Adrenal gland (tissue), 12 donors: ENCODE data around the gene SACS. TPM values are rescaled to one million over a fixed set of nuclear protein-coding genes. Genes with fewer than 3 reads are reported as not detected.

Experiments
- DNase-seq, 7 donors: peaks; one replicate each; pipeline ENCODE4 v3.0.0-alpha.2; 2019 to 2020
- H3K27ac ChIP-seq, 5 donors: fragments of 200-600 bp; sonication (generic) in 4 of 5; 1 replicate in 3 of 5; 2 replicates in 2 of 5; pipeline versions ENCODE4 v1.5.1 to v1.8.0; 2016 to 2020; ENCODE audit warnings: mild to moderate bottlenecking in 1 of 5
- H3K27me3 ChIP-seq: fragments of 200-600 bp; 2 replicates; pipeline ENCODE4 v1.8.0; 2021
- H3K36me3 ChIP-seq, 2 donors: fragments of 200-600 bp; replicated peaks in 1 of 2; 1 replicate in 1 of 2; 2 replicates in 1 of 2; pipeline versions ENCODE4 v1.5.1 to v1.8.0; 2018 to 2022
- H3K4me1 ChIP-seq, 2 donors: fragments of 200-600 bp; replicated peaks in 1 of 2; 1 replicate in 1 of 2; 2 replicates in 1 of 2; pipeline versions ENCODE4 v1.5.1 to v1.8.0; 2018 to 2021
- H3K4me3 ChIP-seq, 4 donors: fragments of 200-600 bp; sonication (generic) in 3 of 4; one replicate each; pipeline ENCODE4 v1.5.1; 2016 to 2018
- H3K9me3 ChIP-seq, 3 donors: fragments of 200-600 bp; sonication (generic) in 1 of 3; replicated peaks in 1 of 3; 1 replicate in 2 of 3; 2 replicates in 1 of 3; pipeline versions ENCODE4 v1.5.1 to v1.8.0; 2016 to 2021
- POLR2A ChIP-seq, 2 donors: fragments of 450-650 bp; IDR thresholded peaks; one replicate each; pipeline ENCODE4 v1.6.1; 2017; ENCODE audit warnings: antibody characterized with exemption in 2 of 2, mild to moderate bottlenecking in 2 of 2, moderate library complexity in 1 of 2
- WGBS, 4 donors: extraction: QIAGEN DNeasy Blood & Tissue Kit in 2 of 4; methylation state at CpG; one replicate each; pipeline versions ENCODE4 v1.1.5 to v1.1.7; 2013 to 2017; 5-methylcytosine and 5-hydroxymethylcytosine counted together
- intact Hi-C, 2 donors: fragments of 100-400 bp; cut with DNase I; formaldehyde crosslinking; loops; one replicate each; pipeline versions ENCODE4 v1.14.1 to v1.15.0; 2022 to 2023
- polyA plus RNA-seq, 3 donors: library from polyadenylated mRNA; stranded (reverse); fragments of 200-250 nt in 2 of 3; fragments of 350-450 nt in 1 of 3; fragmentation: Illumina TruSeq in 1 of 3; extraction: RNeasy Lipid Tissue Mini Kit (QIAGEN cat#74804) in 1 of 3; gene quantifications; one replicate each; pipeline ENCODE4 v1.2.3, GENCODE V29; 2013 to 2014
- total RNA-seq, 9 donors: library from RNA; depleted of rRNA in 4 of 9; stranded (reverse); fragments of >200 nt in 4 of 9; fragments of 120-200 nt in 1 of 9; fragmentation: NEBNext Ultra II Directional in 1 of 9; extraction: Animal tissue kit (Norgen Biotek cat#: 25700) in 1 of 9; gene quantifications; one replicate each; pipeline versions ENCODE4 v1.1.0 to v1.2.4, GENCODE V29; 2013 to 2023
- TF ChIP-seq, protein P1 (sequence below), 6 experiments: fragments of 450-650 bp in 4 of 6; fragments of 200-600 bp in 2 of 6; sonication (generic) in 1 of 6; IDR thresholded peaks; 1 replicate in 5 of 6; 2 replicates in 1 of 6; pipeline versions ENCODE4 v1.5.1 to v1.8.0; 2016 to 2021; ENCODE audit warnings: antibody characterized with exemption in 6 of 6, mild to moderate bottlenecking in 2 of 6, moderate library complexity in 1 of 6
- donor health status: healthy with polysubstance abuse.
- donor health status: Bipolar disorder and iron deficiency.
- donor health status: DM: yes; HTN: yes; CAD: no.
- donor health status: DM: no; HTN: no; CAD: no.
- donor health status: DM: no; HTN: no; CAD: no.
- donor health status: DM: yes; HTN: yes; CAD: no.

The SACS gene
- total and polyA plus RNA-seq, 12 donors, result 5.6 to 41.6 (median 7.5) TPM

DNA sequence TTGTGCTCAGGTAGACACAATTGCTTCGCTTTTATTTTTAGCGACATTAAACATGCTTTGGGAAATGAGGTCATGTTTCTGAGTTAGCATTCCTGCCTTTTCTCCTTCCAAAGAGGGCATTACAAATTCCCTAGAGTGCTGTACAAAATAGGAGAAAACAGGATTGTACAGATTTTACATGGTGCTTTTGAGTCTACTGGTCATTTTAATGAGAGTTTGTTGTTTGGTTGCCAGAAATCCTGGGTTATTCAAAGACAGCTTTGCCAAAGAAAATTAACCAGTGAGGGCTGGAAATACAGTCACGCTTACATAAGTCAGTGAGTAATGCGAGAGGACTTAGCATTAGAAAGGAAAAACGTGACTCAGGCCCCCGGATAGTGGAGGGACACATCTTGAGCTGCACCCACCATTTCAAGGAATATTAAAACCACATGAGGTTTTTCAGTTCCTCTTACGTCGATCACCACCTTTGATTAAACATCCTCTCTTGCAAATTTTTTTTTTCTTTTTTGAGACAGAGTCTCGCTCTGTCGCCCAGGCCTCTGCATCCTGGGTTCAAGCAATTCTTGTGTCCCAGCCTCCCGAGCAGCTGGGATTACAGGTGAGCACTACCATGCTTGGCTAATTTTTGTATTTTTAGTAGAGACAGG, 55.4 kb downstream of the SACS start:
- TF ChIP-seq, protein P1, sequence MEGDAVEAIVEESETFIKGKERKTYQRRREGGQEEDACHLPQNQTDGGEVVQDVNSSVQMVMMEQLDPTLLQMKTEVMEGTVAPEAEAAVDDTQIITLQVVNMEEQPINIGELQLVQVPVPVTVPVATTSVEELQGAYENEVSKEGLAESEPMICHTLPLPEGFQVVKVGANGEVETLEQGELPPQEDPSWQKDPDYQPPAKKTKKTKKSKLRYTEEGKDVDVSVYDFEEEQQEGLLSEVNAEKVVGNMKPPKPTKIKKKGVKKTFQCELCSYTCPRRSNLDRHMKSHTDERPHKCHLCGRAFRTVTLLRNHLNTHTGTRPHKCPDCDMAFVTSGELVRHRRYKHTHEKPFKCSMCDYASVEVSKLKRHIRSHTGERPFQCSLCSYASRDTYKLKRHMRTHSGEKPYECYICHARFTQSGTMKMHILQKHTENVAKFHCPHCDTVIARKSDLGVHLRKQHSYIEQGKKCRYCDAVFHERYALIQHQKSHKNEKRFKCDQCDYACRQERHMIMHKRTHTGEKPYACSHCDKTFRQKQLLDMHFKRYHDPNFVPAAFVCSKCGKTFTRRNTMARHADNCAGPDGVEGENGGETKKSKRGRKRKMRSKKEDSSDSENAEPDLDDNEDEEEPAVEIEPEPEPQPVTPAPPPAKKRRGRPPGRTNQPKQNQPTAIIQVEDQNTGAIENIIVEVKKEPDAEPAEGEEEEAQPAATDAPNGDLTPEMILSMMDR (IDR thresholded peaks at IDR 0.05), result no peak
- no peak for TF ChIP-seq POLR2A (IDR thresholded peaks at IDR 0.05)
- Histone ChIP-seq H3K27ac (peak overlapping the region in 4 of 5 donors; percentile 13 to 84 (median 56)), H3K9me3 (no peaks in the 10 kb centered on the region), H3K36me3 (no peaks in the 10 kb centered on the region), H3K27me3 (no peaks in the 10 kb centered on the region), H3K4me1 (peaks cover 0 to 28% of the 10 kb centered on the region in 2 donors), H3K4me3 (no peak overlapping the region)
- DNase-seq, result peak in 6 of 7 donors; percentile 40 to 77 (median 55)
- WGBS, 4 donors, result 37 to 43% (median 39%) methylated on average over 11 of the region's 11 CpGs
- intact Hi-C loops, result no loop called here

DNA sequence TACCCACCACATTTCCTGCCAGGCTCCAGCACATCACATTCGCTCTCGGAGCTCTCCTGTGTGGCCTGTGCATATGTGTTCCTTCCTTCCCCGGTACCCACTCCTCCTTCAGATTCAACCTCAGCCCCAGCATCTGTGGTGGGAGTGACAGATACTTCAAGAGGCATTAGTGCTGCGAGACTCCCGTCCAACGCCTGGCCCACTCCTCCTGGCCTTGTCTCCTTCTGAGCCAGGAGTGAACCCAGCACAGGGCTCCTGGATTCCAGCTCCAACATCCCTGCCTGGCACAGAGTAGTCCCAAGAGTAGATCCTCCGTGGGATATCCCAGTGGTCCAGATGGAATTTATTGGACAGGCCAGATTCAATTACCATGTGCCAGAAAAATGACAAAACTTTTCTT, 55.9 kb downstream of the SACS start:
- no peaks in the 10 kb centered on the region for H3K36me3 ChIP-seq
- no peak for TF ChIP-seq POLR2A (IDR thresholded peaks at IDR 0.05)
- TF ChIP-seq, protein P1 (IDR thresholded peaks at IDR 0.05), result no peak
- DNase-seq, result no peak
- no peaks in the 10 kb centered on the region for H3K9me3 ChIP-seq
- peak overlapping the region in 4 of 5 donors; percentile 13 to 84 (median 56) for H3K27ac ChIP-seq
- H3K27me3 ChIP-seq, result no peaks in the 10 kb centered on the region
- WGBS, 4 donors, result 61 to 73% (median 70%) methylated on average over 5 to 7 of the region's 7 CpGs
- H3K4me1 ChIP-seq, result peaks cover 0 to 33% of the 10 kb centered on the region in 2 donors
- no peak overlapping the region for H3K4me3 ChIP-seq
- intact Hi-C loops, result no loop called here

DNA sequence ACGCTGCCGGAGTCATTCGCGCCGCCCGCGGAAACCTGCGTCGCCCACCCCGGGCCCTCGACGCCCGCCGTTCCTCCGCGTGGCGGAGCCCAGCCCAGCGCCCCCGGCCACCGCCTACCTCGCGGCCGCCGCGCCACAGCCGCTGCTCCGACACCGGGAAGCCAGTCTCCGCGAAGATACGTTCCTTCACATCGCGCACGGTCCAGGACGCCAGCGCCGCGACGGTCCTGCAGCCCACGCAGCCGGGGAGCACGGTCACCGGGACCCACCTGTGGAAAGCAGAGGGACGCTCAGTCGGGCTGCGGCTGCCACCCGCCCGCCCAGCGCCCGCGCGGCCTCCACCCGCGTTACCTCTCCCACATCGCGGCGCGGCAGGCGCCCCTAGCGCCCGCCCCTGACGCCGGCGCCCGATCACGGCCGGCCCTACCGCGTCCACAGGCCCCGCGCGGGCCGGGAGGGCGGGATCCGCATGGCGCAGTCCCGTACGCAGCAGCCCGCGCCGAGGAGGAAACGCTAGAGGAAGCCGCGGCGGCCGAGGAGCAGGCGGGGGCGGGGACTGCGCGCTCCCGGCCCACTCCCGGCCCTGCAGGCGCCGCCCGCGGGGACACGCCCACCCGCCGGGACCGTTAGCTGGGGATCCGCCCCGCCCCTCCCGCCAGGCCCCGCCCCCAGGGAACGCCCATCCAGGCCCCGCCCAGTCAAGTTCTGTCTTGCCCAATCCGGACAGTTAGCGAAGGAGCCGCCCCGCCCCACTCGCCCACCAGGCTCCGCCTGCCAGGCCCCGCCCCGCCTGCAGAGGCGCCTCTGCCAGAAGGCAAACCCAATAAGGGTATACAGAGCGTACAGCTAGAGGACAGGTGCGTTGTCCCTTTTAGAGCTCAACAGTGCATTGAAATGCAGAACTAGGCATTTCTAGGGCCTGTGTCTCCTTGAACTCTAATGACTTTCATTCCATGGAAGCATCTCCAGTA, 58.2 kb downstream of the SACS start:
- intact Hi-C loops, result no loop called here
- peak; percentile 51 to 74 for TF ChIP-seq POLR2A (IDR thresholded peaks at IDR 0.05)
- TF ChIP-seq, protein P1 (IDR thresholded peaks at IDR 0.05), result peak in 3 of 6 experiments; percentile 8 to 39 (median 36)
- peak overlapping the region; percentile 53 to 97 (median 68) for H3K4me3 ChIP-seq
- WGBS, 4 donors, result 0 to 2% (median 1%) methylated on average over 23 to 117 of the region's 117 CpGs
- H3K9me3 ChIP-seq, result no peaks in the 10 kb centered on the region
- H3K27me3 ChIP-seq, result no peaks in the 10 kb centered on the region
- peaks cover 0 to 33% of the 10 kb centered on the region in 2 donors for H3K4me1 ChIP-seq
- peak overlapping the region in 4 of 5 donors; percentile 74 to 95 (median 90) for H3K27ac ChIP-seq
- peaks cover 0 to 2% of the 10 kb centered on the region in 2 donors for H3K36me3 ChIP-seq
- DNase-seq, result peak; percentile 97 to 98 (median 98)

DNA sequence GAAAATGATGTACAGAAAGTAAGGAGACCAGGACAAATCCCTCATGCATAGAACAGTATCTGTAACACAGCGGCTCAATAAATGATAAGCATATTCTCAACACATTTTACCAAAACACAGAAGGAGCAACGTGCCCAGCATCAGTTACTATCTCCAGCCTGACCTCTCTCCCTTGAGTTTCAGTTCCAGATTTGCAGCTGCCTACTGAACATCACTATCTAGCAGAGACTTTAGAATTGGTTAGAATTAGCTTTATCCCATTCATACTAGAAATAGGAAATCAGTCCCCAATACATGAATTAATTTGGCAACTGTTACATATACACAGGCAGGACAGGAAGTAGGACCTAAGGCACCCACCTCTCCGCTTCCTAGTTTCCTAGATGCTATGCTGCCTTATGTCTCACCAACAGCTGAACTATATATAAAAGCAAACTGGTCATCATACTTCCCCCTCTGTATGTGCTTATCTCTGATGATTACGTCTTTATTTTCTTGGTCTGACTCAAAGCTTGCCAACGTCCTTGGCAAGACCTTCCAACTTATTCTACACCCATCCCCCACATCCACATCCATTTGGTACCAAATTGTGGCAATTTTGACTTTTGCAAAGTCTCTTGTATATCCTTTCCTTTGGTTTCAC, 61.1 kb downstream of the SACS start:
- no peak for TF ChIP-seq POLR2A (IDR thresholded peaks at IDR 0.05)
- TF ChIP-seq, protein P1 (IDR thresholded peaks at IDR 0.05), result no peak
- H3K27me3 ChIP-seq, result no peaks in the 10 kb centered on the region
- intact Hi-C loops, result no loop called here
- peaks cover 0 to 22% of the 10 kb centered on the region in 2 donors for H3K4me1 ChIP-seq
- WGBS, 4 donors, result 30 to 45% (median 42%) methylated on average over 5 of the region's 5 CpGs
- no peak overlapping the region for H3K4me3 ChIP-seq
- no peaks in the 10 kb centered on the region for H3K9me3 ChIP-seq
- H3K27ac ChIP-seq, result no peak overlapping the region
- H3K36me3 ChIP-seq, result peaks cover 0 to 18% of the 10 kb centered on the region in 2 donors
- DNase-seq, result peak in 1 of 7 donors; percentile 46
